Esophagus muscularis mucosa (tissue), 4 donors: ENCODE results near the gene PCYOX1L. TPM values are rescaled to one million over a fixed set of nuclear protein-coding genes. Genes with fewer than 3 reads are reported as not detected.

Experiments used
- DNase-seq: peaks from one replicate; pipeline ENCODE4 v3.0.0-alpha.2; 2017; ENCODE audit errors: extremely low spot score
- H3K27ac ChIP-seq, 4 donors: fragments of 200-600 bp; sonication (generic); replicated peaks in 1 of 4; 1 replicate in 3 of 4; 2 replicates in 1 of 4; pipeline ENCODE4 v1.5.1; 2016 to 2019; ENCODE audit warnings: mild to moderate bottlenecking in 1 of 4
- H3K27me3 ChIP-seq, 4 donors: fragments of 200-600 bp; sonication (generic); one replicate each; pipeline versions ENCODE4 v1.5.1 to v1.6.0; 2016 to 2019
- H3K36me3 ChIP-seq, 4 donors: fragments of 200-600 bp; sonication (generic); one replicate each; pipeline ENCODE4 v1.5.1; 2016 to 2019
- H3K4me1 ChIP-seq, 4 donors: fragments of 200-600 bp; sonication (generic); one replicate each; pipeline ENCODE4 v1.5.1; 2016 to 2019
- H3K4me3 ChIP-seq, 4 donors: fragments of 200-600 bp; sonication (generic); 1 replicate in 2 of 4; 2 replicates in 2 of 4; pipeline ENCODE4 v1.5.1; 2016 to 2019; ENCODE audit warnings: mild to moderate bottlenecking in 4 of 4, moderate library complexity in 1 of 4
- H3K9me3 ChIP-seq, 4 donors: fragments of 200-600 bp; sonication (generic); 1 replicate in 3 of 4; 2 replicates in 1 of 4; pipeline ENCODE4 v1.5.1; 2016 to 2019
- CTCF ChIP-seq, 3 experiments: fragments of 200-600 bp in 2 of 3; fragments of 450-650 bp in 1 of 3; sonication (generic) in 2 of 3; IDR thresholded peaks; one replicate each; pipeline ENCODE4 v1.5.1; 2017 to 2019; ENCODE audit warnings: antibody characterized with exemption in 3 of 3, mild to moderate bottlenecking in 2 of 3, moderate library complexity in 1 of 3
- EP300 ChIP-seq: sonication (generic); formaldehyde crosslinking; IDR thresholded peaks from one replicate; pipeline ENCODE4 v1.6.1; 2017; ENCODE audit warnings: antibody characterized with exemption
- POLR2A ChIP-seq: fragments of 450-650 bp; IDR thresholded peaks from one replicate; pipeline ENCODE4 v1.6.1; 2017; ENCODE audit warnings: antibody characterized with exemption, moderate library complexity, mild to moderate bottlenecking, low read depth
- POLR2AphosphoS5 ChIP-seq, 2 donors: sonication (generic); formaldehyde crosslinking; IDR thresholded peaks; one replicate each; pipeline ENCODE4 v1.6.1; 2017; ENCODE audit warnings: antibody characterized with exemption in 2 of 2
- WGBS: methylation state at CpG from one replicate; pipeline ENCODE4 v1.1.5; 2018; 5-methylcytosine and 5-hydroxymethylcytosine counted together
- intact Hi-C: fragments of 100-400 bp; cut with DNase I; formaldehyde crosslinking; loops from one replicate; pipeline ENCODE4 v1.15.1; 2023
- total RNA-seq, 4 donors: library from RNA; depleted of rRNA; stranded (reverse); fragments of >200 nt; gene quantifications; one replicate each; pipeline versions ENCODE4 v1.1.0 to v1.2.1, GENCODE V29; 2016

PCYOX1L gene
- total RNA-seq, 4 donors from 2014 or later, result 4.0 to 5.8 (median 4.7) TPM

- WGBS, result 0% methylated on average over 1 of the region's 4 CpGs
- TF ChIP-seq POLR2AphosphoS5 (IDR thresholded peaks at IDR 0.05) (peak in 1 of 2 donors; percentile 52), CTCF (IDR thresholded peaks at IDR 0.05) (no peak), EP300 (no peak), POLR2A (peak; percentile 69)
- H3K36me3 ChIP-seq, result peaks cover 0 to 50% (median 43%) of the 10 kb centered on the region in 4 donors
- DNase-seq, result no peak
- intact Hi-C loops, result no loop called here
- peak overlapping the region; percentile 94 to 98 (median 96) for H3K27ac ChIP-seq
- H3K4me1 ChIP-seq, result peaks cover 14 to 33% (median 30%) of the 10 kb centered on the region in 4 donors
- H3K27me3 ChIP-seq, result no peaks in the 10 kb centered on the region
- no peaks in the 10 kb centered on the region for H3K9me3 ChIP-seq
- peak overlapping the region; percentile 62 to 77 (median 68) for H3K4me3 ChIP-seq
Observed at GRCh38 chr5:149406979-149407306, 49.1 kb downstream of the PCYOX1L start.

- H3K9me3 ChIP-seq, result no peaks in the 10 kb centered on the region
- H3K4me1 ChIP-seq, result peaks cover 14 to 39% (median 35%) of the 10 kb centered on the region in 4 donors
- H3K27ac ChIP-seq, result peak overlapping the region; percentile 94 to 98 (median 96)
- DNase-seq, result no peak
- peaks cover 0 to 57% (median 50%) of the 10 kb centered on the region in 4 donors for H3K36me3 ChIP-seq
- TF ChIP-seq POLR2A, result no peak
- TF ChIP-seq POLR2AphosphoS5 (IDR thresholded peaks at IDR 0.05), result peak in 1 of 2 donors; percentile 5
- 42% methylated on average over 8 of the region's 11 CpGs for WGBS
- H3K27me3 ChIP-seq, result no peaks in the 10 kb centered on the region
- H3K4me3 ChIP-seq, result peak overlapping the region; percentile 62 to 77 (median 68)
- intact Hi-C loops, result no loop called here
Observed at GRCh38 chr5:149407323-149408251, 49.7 kb downstream of the PCYOX1L start.

DNA sequence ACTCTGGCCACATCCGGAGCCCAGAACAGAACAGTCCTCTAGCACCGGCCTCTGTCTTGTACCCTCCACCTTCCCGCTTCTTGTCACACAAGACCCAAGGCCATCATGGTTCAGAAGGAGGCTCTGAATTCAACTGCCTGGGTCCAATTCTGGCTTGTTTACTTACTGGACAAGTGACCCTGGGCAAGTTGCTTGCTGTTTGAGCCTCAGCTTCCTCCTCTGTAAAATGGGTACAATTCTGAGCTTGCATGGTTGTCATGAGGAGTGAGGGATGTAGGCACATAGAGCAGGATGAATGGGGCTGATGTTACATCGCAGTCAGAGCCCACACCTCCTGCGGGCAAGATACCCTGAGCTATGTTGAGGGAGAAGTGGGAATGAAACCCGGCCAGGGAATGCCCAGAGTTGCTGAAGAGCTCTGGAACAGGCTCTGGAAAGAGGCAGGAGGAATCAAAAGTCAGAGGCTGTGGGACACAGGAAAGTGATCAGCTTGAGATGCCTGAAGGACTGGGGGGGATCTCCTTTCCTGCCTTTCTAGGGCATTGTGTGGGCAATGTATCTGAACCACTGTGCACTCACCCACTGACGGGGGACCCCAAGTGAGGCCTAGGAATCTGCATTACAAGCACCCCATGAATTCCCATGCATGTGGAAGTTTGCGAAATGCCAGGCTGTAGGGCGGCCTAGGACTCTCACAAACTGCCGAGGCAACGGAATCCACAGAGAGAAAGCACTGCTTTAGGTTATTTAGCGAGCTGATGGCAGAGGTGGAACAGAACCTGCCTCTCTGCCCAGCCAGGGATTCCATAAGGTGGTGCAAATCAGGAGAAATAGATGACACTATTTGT lies 50.6 kb downstream of the PCYOX1L start:
- Histone ChIP-seq H3K27me3 (no peaks in the 10 kb centered on the region), H3K4me1 (peaks cover 18 to 47% (median 42%) of the 10 kb centered on the region in 4 donors), H3K4me3 (peak overlapping the region; percentile 62 to 77 (median 68)), H3K9me3 (no peaks in the 10 kb centered on the region), H3K27ac (peak overlapping the region; percentile 94 to 98 (median 96)), H3K36me3 (peaks cover 0 to 65% (median 58%) of the 10 kb centered on the region in 4 donors)
- DNase-seq, result no peak
- intact Hi-C loops, result no loop called here
- 53% methylated on average over 12 of the region's 12 CpGs for WGBS
- TF ChIP-seq POLR2AphosphoS5 (IDR thresholded peaks at IDR 0.05) (peak; percentile 45 to 74), CTCF (IDR thresholded peaks at IDR 0.05) (no peak)

DNA sequence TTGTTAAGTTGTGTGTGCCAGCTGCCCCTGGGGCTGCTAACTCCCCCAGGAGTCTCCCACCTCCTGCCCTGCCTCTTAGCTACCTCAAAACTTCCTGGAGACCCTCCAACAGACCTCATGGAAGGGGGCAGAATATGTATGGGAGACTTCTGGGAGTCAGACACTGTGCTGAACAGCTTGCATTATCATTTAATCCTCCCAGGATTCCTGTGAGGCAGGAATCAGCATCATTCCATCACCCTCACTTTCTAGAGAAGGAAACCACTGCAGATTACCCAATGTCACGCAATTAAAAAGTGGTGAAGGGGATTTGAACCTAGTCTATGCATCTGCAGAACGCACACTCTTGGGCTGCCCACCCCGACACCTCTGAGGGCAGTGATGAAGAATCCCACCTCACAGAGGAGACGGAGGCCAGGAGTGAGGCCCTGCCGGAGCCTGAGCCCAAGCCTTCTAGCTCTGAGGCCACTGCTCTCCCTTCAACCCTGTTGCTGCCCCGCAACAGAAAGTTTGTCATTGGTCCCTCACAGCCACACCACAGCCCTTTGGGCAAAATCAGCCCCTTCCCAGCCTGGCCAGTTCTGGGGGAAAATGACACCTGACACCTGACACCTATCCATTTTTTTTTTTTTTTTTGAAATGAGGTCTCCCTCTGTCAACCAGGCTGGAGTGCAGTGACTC lies 51.6 kb downstream of the PCYOX1L start:
- TF ChIP-seq POLR2A (no peak), POLR2AphosphoS5 (IDR thresholded peaks at IDR 0.05) (peak in 1 of 2 donors; percentile 66), CTCF (IDR thresholded peaks at IDR 0.05) (no peak)
- H3K27ac ChIP-seq, result peak overlapping the region; percentile 94 to 98 (median 96)
- H3K27me3 ChIP-seq, result no peaks in the 10 kb centered on the region
- intact Hi-C loops, result no loop called here
- H3K9me3 ChIP-seq, result no peaks in the 10 kb centered on the region
- peak overlapping the region; percentile 62 to 77 (median 68) for H3K4me3 ChIP-seq
- no peak for DNase-seq
- H3K36me3 ChIP-seq, result peaks cover 0 to 75% (median 63%) of the 10 kb centered on the region in 4 donors
- peaks cover 18 to 47% (median 39%) of the 10 kb centered on the region in 4 donors for H3K4me1 ChIP-seq
- 38% methylated on average over 5 of the region's 6 CpGs for WGBS
